ENCODE data around the gene CDK4. TPM values are rescaled to one million over a fixed set of nuclear protein-coding genes. Genes with fewer than 3 reads are reported as not detected.
"Not testable (repeated sequence)": the region's sequence is repeated elsewhere in the genome, so short reads cannot be mapped to it uniquely, and the experiment has no call there.

The CDK4 gene
- total RNA-seq (2014; rRNA removed), result 277 and 330 TPM in 2 replicates
- polyA plus RNA-seq (2012), result 199 TPM

GRCh38 chr12:57751788-57752667, at the start of gene CDK4:
Gene CDK4, minus strand, starts transcription at chr12:57752310. Its CDS starts 593 bp downstream, at chr12:57751717.
- peak; percentile 100 for DNase-seq (ENCODE audit: low read depth)

GRCh38 chr12:57800965-57801364, 48.9 kb upstream of the CDK4 start:
- no peak for DNase-seq (ENCODE audit: low read depth)

GRCh38 chr12:57797933-57798332, 45.8 kb upstream of the CDK4 start:
- DNase-seq (ENCODE audit: low read depth), result no peak

- DNase-seq (ENCODE audit: low read depth), result no peak
Measured at GRCh38 chr12:57796996-57797395, 44.9 kb upstream of the CDK4 start.

GRCh38 chr12:57795354-57795753, 43.2 kb upstream of the CDK4 start:
- DNase-seq (ENCODE audit: low read depth), result no peak

- DNase-seq (ENCODE audit: low read depth), result peak; percentile 76
Measured at GRCh38 chr12:57793920-57794319, 41.8 kb upstream of the CDK4 start.

GRCh38 chr12:57783861-57784260, 31.8 kb upstream of the CDK4 start:
- no peak for DNase-seq (ENCODE audit: low read depth)

GRCh38 chr12:57783466-57783801, 31.3 kb upstream of the CDK4 start:
- no peak for DNase-seq (ENCODE audit: low read depth)

GRCh38 chr12:57782608-57783465, 30.7 kb upstream of the CDK4 start, which contains the start of gene TSFM:
Gene TSFM, plus strand, starts transcription at chr12:57782787. Its CDS starts 15 bp downstream, at chr12:57782802.
- DNase-seq (ENCODE audit: low read depth), result peak; percentile 90

- no peak for DNase-seq (ENCODE audit: low read depth)
Measured at GRCh38 chr12:57782243-57782607, 30.1 kb upstream of the CDK4 start.

GRCh38 chr12:57781801-57782200, 29.7 kb upstream of the CDK4 start:
- no peak for DNase-seq (ENCODE audit: low read depth)

GRCh38 chr12:57781244-57781643, 29.1 kb upstream of the CDK4 start:
- no peak for DNase-seq (ENCODE audit: low read depth)

GRCh38 chr12:57780284-57780897, 28.3 kb upstream of the CDK4 start:
- no peak for DNase-seq (ENCODE audit: low read depth)

- DNase-seq (ENCODE audit: low read depth), result no peak
Measured at GRCh38 chr12:57779736-57780135, 27.6 kb upstream of the CDK4 start.

- no peak for DNase-seq (ENCODE audit: low read depth)
Measured at GRCh38 chr12:57777911-57778310, 25.8 kb upstream of the CDK4 start.

- DNase-seq (ENCODE audit: low read depth), result no peak
Measured at GRCh38 chr12:57777367-57777766, 25.3 kb upstream of the CDK4 start.

- no peak for DNase-seq (ENCODE audit: low read depth)
Measured at GRCh38 chr12:57776247-57776587, 24.1 kb upstream of the CDK4 start.

GRCh38 chr12:57775563-57776246, 23.6 kb upstream of the CDK4 start:
- no peak for DNase-seq (ENCODE audit: low read depth)

GRCh38 chr12:57775044-57775443, 22.9 kb upstream of the CDK4 start:
- no peak for DNase-seq (ENCODE audit: low read depth)

- not testable (repeated sequence) for DNase-seq (ENCODE audit: low read depth)
Measured at GRCh38 chr12:57774634-57775033, 22.5 kb upstream of the CDK4 start.

Measured in LHCN-M2 (cell line).